H9 (cell line): ENCODE data around the gene KIF7. TPM values are rescaled to one million over a fixed set of nuclear protein-coding genes. Genes with fewer than 3 reads are reported as not detected.

Source experiments
- DNase-seq: peaks from one replicate; pipeline ENCODE4 v3.0.0-alpha.2; 2017
- H2AFZ ChIP-seq: one replicate; pipeline ENCODE4 v1.6.1; 2013; ENCODE audit warnings: mild to moderate bottlenecking, low read length, control low read depth, moderate library complexity
- H2AK5ac ChIP-seq: 2 replicates; pipeline ENCODE4 v1.6.1; 2013; ENCODE audit warnings: low read length, control low read depth, mixed read lengths; ENCODE audit not compliant: insufficient read length
- H2BK120ac ChIP-seq: one replicate; pipeline ENCODE4 v1.6.1; 2013; ENCODE audit warnings: low read depth, mild to moderate bottlenecking, low read length, control low read depth, inconsistent platforms; ENCODE audit not compliant: poor library complexity, severe bottlenecking
- H2BK12ac ChIP-seq: 2 replicates; pipeline ENCODE4 v1.6.1; 2013; ENCODE audit warnings: low read length, control low read depth, mixed read lengths, low read depth; ENCODE audit not compliant: insufficient read length
- H2BK15ac ChIP-seq: 2 replicates; pipeline ENCODE4 v1.6.1; 2013; ENCODE audit warnings: low read depth, low read length, control low read depth
- H2BK20ac ChIP-seq: one replicate; pipeline ENCODE4 v1.6.1; 2013; ENCODE audit warnings: low read depth, mild to moderate bottlenecking, low read length, control low read depth, inconsistent platforms; ENCODE audit not compliant: poor library complexity, severe bottlenecking
- H2BK5ac ChIP-seq: 2 replicates; pipeline ENCODE4 v1.6.1; 2013; ENCODE audit warnings: low read length, control low read depth, mixed read lengths; ENCODE audit not compliant: insufficient read length
- H3K14ac ChIP-seq: 2 replicates; pipeline ENCODE4 v1.6.1; 2013; ENCODE audit warnings: low read length, control low read depth; ENCODE audit not compliant: insufficient read depth
- H3K18ac ChIP-seq: 2 replicates; pipeline ENCODE4 v1.6.1; 2013; ENCODE audit warnings: low read depth, mild to moderate bottlenecking, mixed read lengths, low read length, control low read depth; ENCODE audit not compliant: insufficient read length
- H3K23ac ChIP-seq: 2 replicates; pipeline ENCODE4 v1.6.1; 2013; ENCODE audit warnings: low read length, control low read depth, mixed read lengths, low read depth; ENCODE audit not compliant: insufficient read length
- H3K23me2 ChIP-seq: 2 replicates; pipeline ENCODE4 v1.6.1; 2013; ENCODE audit warnings: low read depth, mild to moderate bottlenecking, mixed read lengths, low read length, control low read depth; ENCODE audit not compliant: insufficient read length, poor library complexity, severe bottlenecking
- H3K27ac ChIP-seq: 2 replicates; pipeline ENCODE4 v1.5.1; 2013; ENCODE audit warnings: low read length, control low read depth, mixed read lengths, low read depth; ENCODE audit not compliant: insufficient read length
- H3K27me3 ChIP-seq: 2 replicates; pipeline ENCODE4 v1.6.1; 2013; ENCODE audit warnings: low read length, control low read depth, inconsistent platforms; ENCODE audit not compliant: insufficient read depth
- H3K4ac ChIP-seq: 2 replicates; pipeline ENCODE4 v1.6.1; 2013; ENCODE audit warnings: low read depth, mild to moderate bottlenecking, control low read depth, inconsistent platforms, low read length, moderate library complexity
- H3K4me1 ChIP-seq: 2 replicates; pipeline ENCODE4 v1.6.1; 2013; ENCODE audit warnings: low read length, control low read depth, inconsistent platforms; ENCODE audit not compliant: insufficient read depth
- H3K4me2 ChIP-seq: 2 replicates; pipeline ENCODE4 v1.6.1; 2013; ENCODE audit warnings: low read length, control low read depth, mixed read lengths; ENCODE audit not compliant: insufficient read length, insufficient read depth
- H3K56ac ChIP-seq: 2 replicates; pipeline ENCODE4 v1.6.1; 2013; ENCODE audit warnings: low read depth, mild to moderate bottlenecking, mixed read lengths, low read length, control low read depth; ENCODE audit not compliant: insufficient read length
- H3K79me1 ChIP-seq: 2 replicates; pipeline ENCODE4 v1.6.1; 2013; ENCODE audit warnings: low read depth, mild to moderate bottlenecking, moderate library complexity, low read length, control low read depth, inconsistent platforms; ENCODE audit not compliant: insufficient read depth, poor library complexity, severe bottlenecking
- H3K79me2 ChIP-seq: 2 replicates; pipeline ENCODE4 v1.6.1; 2013; ENCODE audit warnings: low read length, control low read depth, inconsistent platforms; ENCODE audit not compliant: insufficient read depth
- H3K9ac ChIP-seq: 2 replicates; pipeline ENCODE4 v1.6.1; 2013; ENCODE audit warnings: low read length, control low read depth, mixed read lengths; ENCODE audit not compliant: insufficient read length; ENCODE audit errors: extremely low read depth
- H3K9me3 ChIP-seq: one replicate; pipeline ENCODE4 v1.6.1; 2013; ENCODE audit warnings: low read depth, low read length, inconsistent platforms; ENCODE audit not compliant: control insufficient read depth
- H3T11ph ChIP-seq: one replicate; pipeline ENCODE4 v1.6.1; 2013; ENCODE audit warnings: mild to moderate bottlenecking, low read length, control low read depth, inconsistent platforms
- H4K20me1 ChIP-seq: one replicate; pipeline ENCODE4 v1.6.1; 2013; ENCODE audit not compliant: control insufficient read depth, insufficient read length, insufficient read depth
- H4K5ac ChIP-seq: 2 replicates; pipeline ENCODE4 v1.6.1; 2013; ENCODE audit warnings: low read depth, mild to moderate bottlenecking, mixed read lengths, low read length, control low read depth; ENCODE audit not compliant: insufficient read length
- H4K8ac ChIP-seq: replicated peaks from 2 replicates; pipeline ENCODE4 v1.6.1; 2013; ENCODE audit warnings: low read length, control low read depth, mixed read lengths, low read depth; ENCODE audit not compliant: insufficient read length
- H4K91ac ChIP-seq: 2 replicates; pipeline ENCODE4 v1.6.1; 2013; ENCODE audit warnings: low read depth, mild to moderate bottlenecking, moderate library complexity, mixed read lengths, low read length, control low read depth; ENCODE audit not compliant: insufficient read length
- H3K27ac Mint-ChIP-seq, 3 experiments: 2 replicates in 2 of 3; 3 replicates in 1 of 3; pipeline ENCODE4 v1.8.0; 2020 to 2021; ENCODE audit warnings: mixed read lengths in 3 of 3, mild to moderate bottlenecking in 1 of 3, moderate library complexity in 1 of 3
- H3K27me3 Mint-ChIP-seq: 2 replicates; pipeline ENCODE4 v1.8.0; 2021; ENCODE audit warnings: low read depth, mild to moderate bottlenecking, moderate library complexity, mixed read lengths
- H3K36me3 Mint-ChIP-seq, 3 experiments: 2 replicates in 2 of 3; 3 replicates in 1 of 3; pipeline ENCODE4 v1.8.0; 2020 to 2021; ENCODE audit warnings: low read depth in 3 of 3, mixed read lengths in 3 of 3; ENCODE audit not compliant: insufficient read depth in 1 of 3
- H3K4me1 Mint-ChIP-seq, 2 experiments: 2 replicates each; pipeline ENCODE4 v1.8.0; 2020; ENCODE audit warnings: mixed read lengths in 2 of 2
- H3K4me3 Mint-ChIP-seq, 2 experiments: 2 replicates in 1 of 2; 3 replicates in 1 of 2; pipeline ENCODE4 v1.8.0; 2020 to 2021; ENCODE audit warnings: mild to moderate bottlenecking in 2 of 2, mixed read lengths in 2 of 2, moderate library complexity in 1 of 2
- H3K9me3 Mint-ChIP-seq, 2 experiments: 2 replicates in 1 of 2; 3 replicates in 1 of 2; pipeline ENCODE4 v1.8.0; 2020; ENCODE audit warnings: mild to moderate bottlenecking in 2 of 2, mixed read lengths in 2 of 2, moderate library complexity in 1 of 2
- WGBS: extraction: QIAGEN DNeasy Blood & Tissue Kit; methylation state at CpG from one replicate; pipeline ENCODE4 v1.1.7; 2013; ENCODE audit warnings: missing lambda C conversion rate, low lambda C conversion rate, mixed read lengths; ENCODE audit not compliant: insufficient read length; ENCODE audit errors: extremely low coverage; 5-methylcytosine and 5-hydroxymethylcytosine counted together
- total RNA-seq: library from RNA; stranded (reverse); gene quantifications from 2 replicates; pipeline ENCODE4 v1.2.1, GENCODE V29; 2021
- TF ChIP-seq, protein P1 (sequence below): fragments of 200-600 bp; sonication (generic); conservative IDR thresholded peaks from 3 replicates; pipeline ENCODE4 v1.8.0; 2021; ENCODE audit warnings: antibody characterized with exemption, mild to moderate bottlenecking

The KIF7 gene
- total RNA-seq, 1 experiment from 2014 or later = 22.0 TPM

DNA sequence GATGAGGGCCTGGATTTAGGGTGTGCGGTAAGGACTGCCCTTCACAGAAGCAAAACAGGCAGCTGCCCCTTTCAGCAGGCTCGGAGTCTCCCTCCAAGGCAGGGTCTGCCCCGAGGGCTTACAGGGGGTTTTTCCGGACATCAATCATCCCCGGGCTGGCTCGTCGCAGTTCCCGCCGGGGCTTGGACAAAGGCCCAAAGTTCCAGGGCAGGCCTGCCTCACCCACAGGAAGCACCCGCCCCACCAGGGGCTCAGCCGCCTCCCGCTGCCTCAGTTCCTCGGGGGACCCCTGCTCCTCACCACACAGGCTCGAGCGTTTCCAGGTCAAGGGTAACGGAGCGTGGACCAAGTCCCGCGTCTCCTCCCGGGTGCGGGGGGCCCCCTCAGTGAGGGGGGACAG is 27.0 kb downstream of the KIF7 start:
- Histone ChIP-seq H3K4me2 (no peak overlapping the region), H2BK12ac (no peak overlapping the region), H2BK20ac (no peak overlapping the region), H2BK5ac (no peak overlapping the region), H4K8ac (no peak overlapping the region), H3K79me2 (no peaks in the 10 kb centered on the region), H3K79me1 (no peaks in the 10 kb centered on the region), H3K4ac (no peak overlapping the region), H4K5ac (no peak overlapping the region), H2BK15ac (no peak overlapping the region), H3K18ac (no peak overlapping the region), H4K20me1 (no peaks in the 10 kb centered on the region), H3K9me3 (no peaks in the 10 kb centered on the region), H3T11ph (no peak overlapping the region), H3K27me3 (no peaks in the 10 kb centered on the region), H3K23ac (no peak overlapping the region), H3K14ac (no peak overlapping the region), H4K91ac (no peak overlapping the region), H3K9ac (no peak overlapping the region), H2BK120ac (no peak overlapping the region), H3K27ac (no peak overlapping the region), H3K56ac (no peak overlapping the region), H2AFZ (no peak overlapping the region), H3K23me2 (no peaks in the 10 kb centered on the region), H3K4me1 (no peaks in the 10 kb centered on the region; the same call in 1 of the 2 replicates), H2AK5ac (no peak overlapping the region)
- no peak for DNase-seq
- TF ChIP-seq, protein P1, sequence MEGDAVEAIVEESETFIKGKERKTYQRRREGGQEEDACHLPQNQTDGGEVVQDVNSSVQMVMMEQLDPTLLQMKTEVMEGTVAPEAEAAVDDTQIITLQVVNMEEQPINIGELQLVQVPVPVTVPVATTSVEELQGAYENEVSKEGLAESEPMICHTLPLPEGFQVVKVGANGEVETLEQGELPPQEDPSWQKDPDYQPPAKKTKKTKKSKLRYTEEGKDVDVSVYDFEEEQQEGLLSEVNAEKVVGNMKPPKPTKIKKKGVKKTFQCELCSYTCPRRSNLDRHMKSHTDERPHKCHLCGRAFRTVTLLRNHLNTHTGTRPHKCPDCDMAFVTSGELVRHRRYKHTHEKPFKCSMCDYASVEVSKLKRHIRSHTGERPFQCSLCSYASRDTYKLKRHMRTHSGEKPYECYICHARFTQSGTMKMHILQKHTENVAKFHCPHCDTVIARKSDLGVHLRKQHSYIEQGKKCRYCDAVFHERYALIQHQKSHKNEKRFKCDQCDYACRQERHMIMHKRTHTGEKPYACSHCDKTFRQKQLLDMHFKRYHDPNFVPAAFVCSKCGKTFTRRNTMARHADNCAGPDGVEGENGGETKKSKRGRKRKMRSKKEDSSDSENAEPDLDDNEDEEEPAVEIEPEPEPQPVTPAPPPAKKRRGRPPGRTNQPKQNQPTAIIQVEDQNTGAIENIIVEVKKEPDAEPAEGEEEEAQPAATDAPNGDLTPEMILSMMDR = no peak
- no peak overlapping the region for H3K27ac Mint-ChIP-seq
- no CpG with 5 or more reads among the region's 21 CpGs for WGBS
- peaks cover 7 to 18% of the 10 kb centered on the region in 2 experiments for H3K9me3 Mint-ChIP-seq
- H3K4me1 Mint-ChIP-seq = peaks cover 0 to 4% of the 10 kb centered on the region in 2 experiments; a peak in 1 of 4 replicates
- peaks cover 2% of the 10 kb centered on the region; the same call in 1 of the 2 replicates for H3K27me3 Mint-ChIP-seq
- H3K4me3 Mint-ChIP-seq = no peak overlapping the region
- H3K36me3 Mint-ChIP-seq = peaks cover 80 to 97% (median 96%) of the 10 kb centered on the region in 3 experiments
